Gastrocnemius medialis (tissue), 4 donors: Measurements from ENCODE around the gene ALK.

Experiments used
- POLR2A ChIP-seq, 2 donors: fragments of 450-650 bp; IDR thresholded peaks; one replicate each; pipeline ENCODE4 v1.6.1; 2017; ENCODE audit warnings: antibody characterized with exemption in 2 of 2, mild to moderate bottlenecking in 2 of 2, moderate library complexity in 2 of 2
- TF ChIP-seq, protein P1 (sequence below), 5 experiments: fragments of 450-650 bp in 3 of 5; fragments of 200-600 bp in 2 of 5; sonication (generic) in 2 of 5; IDR thresholded peaks in 4 of 5; conservative IDR thresholded peaks in 1 of 5; 1 replicate in 4 of 5; 2 replicates in 1 of 5; pipeline ENCODE4 v1.5.1; 2016 to 2019; ENCODE audit warnings: antibody characterized with exemption in 5 of 5, mild to moderate bottlenecking in 3 of 5, moderate library complexity in 3 of 5

DNA sequence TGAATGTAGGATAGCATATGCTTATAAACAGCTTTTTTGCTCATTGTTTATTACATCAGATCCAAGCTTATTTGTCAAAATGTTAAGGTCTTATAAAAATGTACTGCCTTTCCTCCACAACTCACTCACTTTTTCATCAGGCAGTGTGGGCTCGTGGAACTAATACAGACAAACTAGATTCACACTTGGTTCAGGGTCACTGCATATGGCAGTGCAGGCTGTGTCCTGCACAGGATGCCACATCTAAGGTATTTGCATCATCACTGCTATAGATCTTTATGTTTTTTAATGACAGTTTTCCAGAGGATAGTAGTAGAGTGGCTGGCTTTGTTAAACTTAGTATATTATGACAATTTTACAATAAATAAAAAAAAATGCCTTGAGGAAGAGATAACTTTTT lies 425.2 kb downstream of the ALK start:
- no peak for TF ChIP-seq POLR2A (IDR thresholded peaks at IDR 0.05)
- TF ChIP-seq, protein P1, sequence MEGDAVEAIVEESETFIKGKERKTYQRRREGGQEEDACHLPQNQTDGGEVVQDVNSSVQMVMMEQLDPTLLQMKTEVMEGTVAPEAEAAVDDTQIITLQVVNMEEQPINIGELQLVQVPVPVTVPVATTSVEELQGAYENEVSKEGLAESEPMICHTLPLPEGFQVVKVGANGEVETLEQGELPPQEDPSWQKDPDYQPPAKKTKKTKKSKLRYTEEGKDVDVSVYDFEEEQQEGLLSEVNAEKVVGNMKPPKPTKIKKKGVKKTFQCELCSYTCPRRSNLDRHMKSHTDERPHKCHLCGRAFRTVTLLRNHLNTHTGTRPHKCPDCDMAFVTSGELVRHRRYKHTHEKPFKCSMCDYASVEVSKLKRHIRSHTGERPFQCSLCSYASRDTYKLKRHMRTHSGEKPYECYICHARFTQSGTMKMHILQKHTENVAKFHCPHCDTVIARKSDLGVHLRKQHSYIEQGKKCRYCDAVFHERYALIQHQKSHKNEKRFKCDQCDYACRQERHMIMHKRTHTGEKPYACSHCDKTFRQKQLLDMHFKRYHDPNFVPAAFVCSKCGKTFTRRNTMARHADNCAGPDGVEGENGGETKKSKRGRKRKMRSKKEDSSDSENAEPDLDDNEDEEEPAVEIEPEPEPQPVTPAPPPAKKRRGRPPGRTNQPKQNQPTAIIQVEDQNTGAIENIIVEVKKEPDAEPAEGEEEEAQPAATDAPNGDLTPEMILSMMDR (IDR thresholded peaks at IDR 0.05 in 4 of 5, conservative IDR thresholded peaks at IDR 0.05 in 1 of 5), result no peak
